Type B pancreatic cell (in vitro differentiated cells): ENCODE data around the gene ECI1. TPM values are rescaled to one million over a fixed set of nuclear protein-coding genes. Genes with fewer than 3 reads are reported as not detected.
"Not testable (repeated sequence)": the region's sequence is repeated elsewhere in the genome, so short reads cannot be mapped to it uniquely, and the experiment has no call there.

Experiments used
- DNase-seq: peaks from one replicate; pipeline ENCODE4 v3.0.0; 2021; ENCODE audit warnings: mixed read lengths; ENCODE audit not compliant: unreplicated experiment; ENCODE audit errors: extremely low spot score
- H3K27ac Mint-ChIP-seq: 2 replicates; pipeline ENCODE4 v1.8.0; 2021; ENCODE audit warnings: mild to moderate bottlenecking, mixed read lengths
- H3K27me3 Mint-ChIP-seq: 2 replicates; pipeline ENCODE4 v1.8.0; 2021; ENCODE audit warnings: mixed read lengths
- H3K36me3 Mint-ChIP-seq: 2 replicates; pipeline ENCODE4 v1.8.0; 2021; ENCODE audit warnings: mixed read lengths
- H3K4me1 Mint-ChIP-seq: one replicate; pipeline ENCODE4 v1.8.0; 2021; ENCODE audit warnings: mixed read lengths; ENCODE audit not compliant: unreplicated experiment
- H3K4me3 Mint-ChIP-seq: 2 replicates; pipeline ENCODE4 v1.8.0; 2021; ENCODE audit warnings: mild to moderate bottlenecking, mixed read lengths
- H3K9me3 Mint-ChIP-seq: 2 replicates; pipeline ENCODE4 v1.8.0; 2021; ENCODE audit warnings: mixed read lengths
- total RNA-seq: library from RNA; stranded (reverse); gene quantifications from 2 replicates; pipeline ENCODE4 v1.2.1, GENCODE V29; 2021; ENCODE audit warnings: low replicate concordance
- TF ChIP-seq, protein P1 (sequence below): fragments of 200-600 bp; sonication (generic); conservative IDR thresholded peaks from 2 replicates; pipeline ENCODE4 v1.5.0; 2021; ENCODE audit warnings: antibody characterized with exemption, mild to moderate bottlenecking

Gene ECI1
- total RNA-seq, 1 donor from 2014 or later = 72.7 TPM

- Mint-ChIP-seq H3K4me1 (no peaks in the 10 kb centered on the region), H3K9me3 (no peaks in the 10 kb centered on the region), H3K27me3 (no peaks in the 10 kb centered on the region), H3K27ac (no peak overlapping the region), H3K4me3 (no peak overlapping the region), H3K36me3 (peaks cover 4% of the 10 kb centered on the region)
- no peak for DNase-seq
- TF ChIP-seq, protein P1, sequence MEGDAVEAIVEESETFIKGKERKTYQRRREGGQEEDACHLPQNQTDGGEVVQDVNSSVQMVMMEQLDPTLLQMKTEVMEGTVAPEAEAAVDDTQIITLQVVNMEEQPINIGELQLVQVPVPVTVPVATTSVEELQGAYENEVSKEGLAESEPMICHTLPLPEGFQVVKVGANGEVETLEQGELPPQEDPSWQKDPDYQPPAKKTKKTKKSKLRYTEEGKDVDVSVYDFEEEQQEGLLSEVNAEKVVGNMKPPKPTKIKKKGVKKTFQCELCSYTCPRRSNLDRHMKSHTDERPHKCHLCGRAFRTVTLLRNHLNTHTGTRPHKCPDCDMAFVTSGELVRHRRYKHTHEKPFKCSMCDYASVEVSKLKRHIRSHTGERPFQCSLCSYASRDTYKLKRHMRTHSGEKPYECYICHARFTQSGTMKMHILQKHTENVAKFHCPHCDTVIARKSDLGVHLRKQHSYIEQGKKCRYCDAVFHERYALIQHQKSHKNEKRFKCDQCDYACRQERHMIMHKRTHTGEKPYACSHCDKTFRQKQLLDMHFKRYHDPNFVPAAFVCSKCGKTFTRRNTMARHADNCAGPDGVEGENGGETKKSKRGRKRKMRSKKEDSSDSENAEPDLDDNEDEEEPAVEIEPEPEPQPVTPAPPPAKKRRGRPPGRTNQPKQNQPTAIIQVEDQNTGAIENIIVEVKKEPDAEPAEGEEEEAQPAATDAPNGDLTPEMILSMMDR = no peak
Measured at GRCh38 chr16:2244926-2245795, 6.2 kb downstream of the ECI1 start.

- peaks cover 7% of the 10 kb centered on the region for H3K36me3 Mint-ChIP-seq
- no peaks in the 10 kb centered on the region for H3K9me3 Mint-ChIP-seq
- no peak overlapping the region for H3K4me3 Mint-ChIP-seq
- TF ChIP-seq, protein P1 = peak; percentile 20
- H3K27me3 Mint-ChIP-seq = peaks cover 3% of the 10 kb centered on the region
- H3K4me1 Mint-ChIP-seq = no peaks in the 10 kb centered on the region
- no peak overlapping the region for H3K27ac Mint-ChIP-seq
- DNase-seq = no peak
Measured at GRCh38 chr16:2244301-2244700, 7.1 kb downstream of the ECI1 start.

- H3K36me3 Mint-ChIP-seq = peaks cover 7% of the 10 kb centered on the region
- peaks cover 3% of the 10 kb centered on the region for H3K27me3 Mint-ChIP-seq
- no peaks in the 10 kb centered on the region for H3K9me3 Mint-ChIP-seq
- H3K4me1 Mint-ChIP-seq = no peaks in the 10 kb centered on the region
- TF ChIP-seq, protein P1 = no peak
- no peak for DNase-seq
- no peak overlapping the region for H3K4me3 Mint-ChIP-seq
- H3K27ac Mint-ChIP-seq = no peak overlapping the region
Measured at GRCh38 chr16:2243781-2244180, 7.6 kb downstream of the ECI1 start.

DNA sequence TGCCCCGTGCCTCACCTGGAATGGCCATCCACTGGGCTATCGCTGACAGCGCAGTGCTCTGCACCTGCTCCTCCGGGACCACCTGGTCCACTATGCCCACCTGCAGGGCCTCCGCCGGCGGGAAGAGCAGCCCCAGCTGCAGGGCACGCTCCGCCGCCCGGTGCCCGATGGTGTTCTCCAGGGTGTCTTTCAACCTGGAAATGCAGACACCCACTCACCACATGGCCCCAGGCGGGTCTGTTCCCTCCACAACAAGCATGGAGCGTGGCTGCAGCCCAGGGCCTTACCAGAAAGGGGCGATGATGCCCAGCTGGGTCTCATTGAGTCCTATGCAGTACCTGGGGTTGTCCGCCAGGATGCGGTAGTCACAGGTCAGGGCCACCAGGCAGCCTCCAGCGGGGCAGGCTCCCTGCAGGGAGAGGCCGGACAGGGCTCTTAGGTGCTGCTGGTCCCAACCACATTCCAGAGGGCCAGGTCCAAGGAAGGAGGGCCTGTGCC is 8.3 kb downstream of the ECI1 start:
- Mint-ChIP-seq H3K4me3 (no peak overlapping the region), H3K4me1 (no peaks in the 10 kb centered on the region), H3K27ac (no peak overlapping the region), H3K36me3 (peaks cover 7% of the 10 kb centered on the region), H3K9me3 (no peaks in the 10 kb centered on the region), H3K27me3 (peaks cover 3% of the 10 kb centered on the region)
- TF ChIP-seq, protein P1 = no peak
- no peak for DNase-seq

DNA sequence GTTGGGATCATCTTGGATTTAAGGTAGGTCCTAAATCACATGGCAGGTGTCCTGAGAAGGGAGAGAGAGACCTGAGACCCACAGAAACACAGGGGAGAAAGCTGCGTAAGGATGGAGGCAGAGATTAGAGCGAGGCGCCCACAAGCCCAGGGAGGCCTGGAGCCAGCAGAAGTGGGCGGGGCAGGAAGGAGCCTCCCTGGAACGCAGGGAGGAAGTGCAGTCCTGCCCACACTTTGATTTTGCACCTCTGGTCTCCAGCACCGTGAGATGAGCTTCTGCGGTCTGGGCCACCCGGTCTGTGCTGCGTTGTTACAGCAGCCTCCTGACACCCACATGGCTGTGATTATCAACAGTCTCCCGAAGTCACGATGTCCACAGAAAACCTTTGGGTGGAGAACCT is 8.8 kb downstream of the ECI1 start:
- TF ChIP-seq, protein P1 = no peak
- H3K27ac Mint-ChIP-seq = peak overlapping the region; percentile 7
- H3K9me3 Mint-ChIP-seq = no peaks in the 10 kb centered on the region
- no peaks in the 10 kb centered on the region for H3K4me1 Mint-ChIP-seq
- no peak for DNase-seq
- peaks cover 7% of the 10 kb centered on the region for H3K36me3 Mint-ChIP-seq
- H3K27me3 Mint-ChIP-seq = peaks cover 5% of the 10 kb centered on the region
- no peak overlapping the region for H3K4me3 Mint-ChIP-seq

DNA sequence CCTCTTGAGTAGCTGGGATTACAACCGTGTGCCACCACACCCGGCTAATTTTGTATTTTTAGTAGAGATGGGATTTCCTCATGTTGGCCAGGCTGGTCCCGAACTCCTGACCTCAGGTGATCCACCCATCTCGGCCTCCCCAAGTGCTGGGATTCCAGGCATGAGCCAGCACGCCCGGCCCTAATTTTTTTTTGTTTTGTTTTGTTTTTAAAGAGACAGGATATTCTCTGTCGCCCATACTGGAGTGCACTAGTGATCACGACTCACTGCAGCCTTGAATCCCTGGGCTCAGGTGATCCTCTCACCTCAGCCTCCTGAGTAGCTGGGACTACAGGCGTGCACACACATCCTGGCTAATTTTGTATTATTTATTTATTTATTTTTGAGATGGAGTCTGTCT is 11.1 kb downstream of the ECI1 start:
- not testable (repeated sequence) for DNase-seq, H3K4me3 Mint-ChIP-seq, H3K9me3 Mint-ChIP-seq, H3K36me3 Mint-ChIP-seq, H3K4me1 Mint-ChIP-seq, H3K27ac Mint-ChIP-seq
- peaks cover 18% of the 10 kb centered on the region for H3K27me3 Mint-ChIP-seq
